HCT116 (cell line): ENCODE data around the gene MUC13. TPM values are rescaled to one million over a fixed set of nuclear protein-coding genes. Genes with fewer than 3 reads are reported as not detected.

Experiments used
- ATAC-seq: fragments of 200-7000 bp; cut with Tn5 transposase; 2 replicates; pipeline ENCODE4 v1.9.1; 2020; ENCODE audit warnings: mild to moderate bottlenecking, moderate library complexity
- BruUV-seq: library from RNA; stranded (reverse); fragments of 400-500 nt; replicated peaks from 2 replicates; lab custom pipeline; 2021; lab: Mats Ljungman, UMichigan
- CTCF ChIA-PET: fragments of 300-600 bp; sonication (Branson Sonifier 250); formaldehyde crosslinking; loops from one replicate; lab custom pipeline; 2021; ENCODE audit warnings: antibody characterized with exemption; lab: Charles Lee
- POLR2A ChIA-PET: fragments of 300-600, 350-600 bp; sonication (Branson Sonifier 250); formaldehyde crosslinking; loops from one replicate; lab custom pipeline; 2021; ENCODE audit warnings: antibody characterized with exemption; lab: Charles Lee
- RAD21 ChIA-PET, 2 experiments: fragments of 300-600 bp; sonication (Branson Sonifier 250); formaldehyde crosslinking; loops; one replicate each; lab custom pipeline; 2023; ENCODE audit warnings: low total read pairs in 2 of 2; ENCODE audit not compliant: uncharacterized antibody in 2 of 2, unreplicated experiment in 2 of 2, low non-redundant PET in 1 of 2; lab: Charles Lee
- DNase-seq: peaks from one replicate; pipeline ENCODE4 v3.0.0-alpha.2; 2010; ENCODE audit warnings: low read depth, low spot score
- H2AFZ ChIP-seq: fragments of 200-600 bp; shearing (Covaris generic), sonication (generic); 2 replicates; pipeline ENCODE4 v1.6.1; 2017; ENCODE audit warnings: low read depth, mixed run types, mixed read lengths, antibody characterized with exemption, low read length; ENCODE audit not compliant: poor library complexity, severe bottlenecking
- H3K27ac ChIP-seq: 2 replicates; pipeline ENCODE4 v1.5.1; 2012; ENCODE audit warnings: low read depth, low read length
- H3K27me3 ChIP-seq: fragments of 200-600 bp; sonication (generic); 2 replicates; pipeline ENCODE4 v1.6.1; 2016; ENCODE audit warnings: mixed run types, low read length, mixed read lengths; ENCODE audit not compliant: insufficient read depth
- H3K36me3 ChIP-seq, 2 experiments: fragments of 200-500 bp in 1 of 2; fragments of 200-600 bp in 1 of 2; sonication (Bioruptor generic) in 1 of 2; sonication (generic) in 1 of 2; 2 replicates each; pipeline versions ENCODE4 v1.5.1 to v1.6.1; 2014 to 2016; ENCODE audit warnings: low read length in 2 of 2, inconsistent platforms in 1 of 2, mixed read lengths in 1 of 2, mixed run types in 1 of 2; ENCODE audit not compliant: insufficient read depth in 2 of 2, control insufficient read depth in 1 of 2
- H3K4me1 ChIP-seq, 2 experiments: fragments of 200-600 bp in 1 of 2; sonication (generic) in 1 of 2; 2 replicates each; pipeline versions ENCODE4 v1.5.1 to v1.6.1; 2012 to 2017; ENCODE audit warnings: low read length in 2 of 2, inconsistent platforms in 1 of 2, mild to moderate bottlenecking in 1 of 2, mixed read lengths in 1 of 2, mixed run types in 1 of 2, moderate library complexity in 1 of 2; ENCODE audit not compliant: insufficient read depth in 2 of 2, control insufficient read depth in 1 of 2
- H3K4me2 ChIP-seq: fragments of 200-600 bp; sonication (generic); 2 replicates; pipeline ENCODE4 v1.6.1; 2017; ENCODE audit warnings: mixed run types, low read length, mixed read lengths
- H3K4me3 ChIP-seq, 2 experiments: fragments of 200-600 bp in 1 of 2; sonication (generic) in 1 of 2; replicated peaks in 1 of 2; 2 replicates each; pipeline ENCODE4 v1.5.1; 2011 to 2016; ENCODE audit warnings: low read length in 2 of 2, control low read depth in 1 of 2, low read depth in 1 of 2, mild to moderate bottlenecking in 1 of 2, mixed read lengths in 1 of 2, mixed run types in 1 of 2
- H3K79me2 ChIP-seq: fragments of 200-600 bp; sonication (generic); 2 replicates; pipeline ENCODE4 v1.6.1; 2017; ENCODE audit warnings: mild to moderate bottlenecking, mixed run types, low read length, moderate library complexity, mixed read lengths; ENCODE audit not compliant: insufficient read depth
- H3K9ac ChIP-seq: fragments of 200-600 bp; sonication (generic); 2 replicates; pipeline ENCODE4 v1.6.1; 2016; ENCODE audit warnings: low read length, mixed read lengths
- H3K9me2 ChIP-seq: fragments of 200-600 bp; sonication (generic), shearing (Covaris generic); 2 replicates; pipeline ENCODE4 v1.6.1; 2017; ENCODE audit warnings: mixed run types, mild to moderate bottlenecking, moderate library complexity; ENCODE audit not compliant: insufficient read depth
- H3K9me3 ChIP-seq, 2 experiments: fragments of 200-500 bp in 1 of 2; fragments of 200-600 bp in 1 of 2; sonication (Bioruptor generic) in 1 of 2; sonication (generic) in 1 of 2; 2 replicates each; pipeline ENCODE4 v1.6.1; 2014 to 2017; ENCODE audit warnings: low read length in 2 of 2, mixed read lengths in 2 of 2, inconsistent platforms in 1 of 2, low read depth in 1 of 2, mild to moderate bottlenecking in 1 of 2, mixed run types in 1 of 2, moderate library complexity in 1 of 2; ENCODE audit not compliant: control insufficient read depth in 1 of 2, insufficient read depth in 1 of 2
- H4K20me1 ChIP-seq: fragments of 200-600 bp; sonication (generic), shearing (Covaris generic); 2 replicates; pipeline ENCODE4 v1.6.1; 2017; ENCODE audit warnings: mixed run types, mild to moderate bottlenecking, moderate library complexity; ENCODE audit not compliant: insufficient read depth
- CBX3 ChIP-seq: IDR thresholded peaks from 2 replicates; pipeline ENCODE4 v1.6.1; 2012; ENCODE audit warnings: low read depth
- CEBPB ChIP-seq: IDR thresholded peaks from 2 replicates; pipeline ENCODE4 v1.6.1; 2012; ENCODE audit warnings: low read depth
- ELF1 ChIP-seq: IDR thresholded peaks from 2 replicates; pipeline ENCODE4 v1.6.1; 2012; ENCODE audit warnings: low read depth, borderline replicate concordance
- EZH2 ChIP-seq: fragments of 200-600 bp; sonication (generic); IDR thresholded peaks from 2 replicates; pipeline ENCODE4 v1.6.1; 2017; ENCODE audit warnings: antibody characterized with exemption, mixed run types
- EZH2phosphoT487 ChIP-seq: fragments of 200-600 bp; IDR thresholded peaks from 2 replicates; pipeline ENCODE4 v1.6.1; 2018; ENCODE audit warnings: antibody characterized with exemption, borderline replicate concordance
- FOSL1 ChIP-seq: IDR thresholded peaks from 2 replicates; pipeline ENCODE4 v1.6.1; 2012; ENCODE audit warnings: low read depth
- JUND ChIP-seq: IDR thresholded peaks from 2 replicates; pipeline ENCODE4 v1.6.1; 2012
- POLR2A ChIP-seq: IDR thresholded peaks from 2 replicates; pipeline ENCODE4 v1.7.0; 2011; ENCODE audit warnings: borderline replicate concordance; ENCODE audit not compliant: insufficient read depth, insufficient read length; ENCODE audit errors: extremely low read depth
- POLR2AphosphoS5 ChIP-seq: IDR thresholded peaks from 2 replicates; pipeline ENCODE4 v1.6.1; 2011; ENCODE audit warnings: mild to moderate bottlenecking, low read depth, low read length, moderate library complexity
- RAD21 ChIP-seq: IDR thresholded peaks from 2 replicates; pipeline ENCODE4 v1.6.1; 2012; ENCODE audit warnings: low read depth, mild to moderate bottlenecking
- SIN3A ChIP-seq: IDR thresholded peaks from 2 replicates; pipeline ENCODE4 v1.6.1; 2012; ENCODE audit warnings: low read depth
- SP1 ChIP-seq: IDR thresholded peaks from 2 replicates; pipeline ENCODE4 v1.6.1; 2012; ENCODE audit warnings: low read depth
- SRF ChIP-seq: IDR thresholded peaks from 2 replicates; pipeline ENCODE4 v1.6.1; 2012; ENCODE audit warnings: low read depth
- YY1 ChIP-seq: IDR thresholded peaks from 2 replicates; pipeline ENCODE4 v1.6.1; 2011; ENCODE audit warnings: low read length, low read depth, moderate library complexity, mild to moderate bottlenecking; ENCODE audit not compliant: insufficient replicate concordance; ENCODE audit errors: extremely low read depth
- ZFX ChIP-seq: fragments of 450-650 bp; IDR thresholded peaks from 2 replicates; pipeline ENCODE4 v1.6.1; 2017
- ZNF274 ChIP-seq: fragments of 200-500 bp; sonication (Bioruptor generic); IDR thresholded peaks from 2 replicates; pipeline ENCODE4 v1.6.1; 2014; ENCODE audit warnings: mild to moderate bottlenecking, low read depth, low read length, inconsistent platforms
- intact Hi-C: fragments of 100-400 bp; cut with micrococcal nuclease; formaldehyde crosslinking; loops from 2 replicates; pipeline ENCODE4 v1.10.0; 2022
- total RNA-seq: library from RNA; stranded (reverse); gene quantifications from one replicate; pipeline ENCODE4 v1.2.1, GENCODE V29; 2021; ENCODE audit not compliant: unreplicated experiment
- TF ChIP-seq, protein P1 (sequence below): IDR thresholded peaks from 2 replicates; pipeline ENCODE4 v1.6.1; 2012
- TF ChIP-seq, protein P2 (sequence below), 3 experiments: fragments of 200-600 bp in 1 of 3; sonication (generic) in 1 of 3; IDR thresholded peaks in 2 of 3; conservative IDR thresholded peaks in 1 of 3; 2 replicates each; pipeline ENCODE4 v1.5.1; 2012 to 2017; ENCODE audit warnings: low read depth in 2 of 3, low read length in 2 of 3, antibody characterized with exemption in 1 of 3, borderline replicate concordance in 1 of 3, control low read depth in 1 of 3, mild to moderate bottlenecking in 1 of 3, mixed read lengths in 1 of 3, mixed run types in 1 of 3, moderate library complexity in 1 of 3; ENCODE audit not compliant: insufficient read depth in 1 of 3
- TF ChIP-seq, protein P3 (sequence below): IDR thresholded peaks from 2 replicates; pipeline ENCODE4 v1.6.1; 2011; ENCODE audit warnings: mild to moderate bottlenecking, low read length, moderate library complexity; ENCODE audit not compliant: insufficient replicate concordance; ENCODE audit errors: extremely low read depth
- TF ChIP-seq, protein P4 (sequence below): IDR thresholded peaks from 2 replicates; pipeline ENCODE4 v1.6.1; 2012; ENCODE audit warnings: low read depth

MUC13 gene
- total RNA-seq, 1 experiment from 2014 or later = 0.44 TPM

DNA sequence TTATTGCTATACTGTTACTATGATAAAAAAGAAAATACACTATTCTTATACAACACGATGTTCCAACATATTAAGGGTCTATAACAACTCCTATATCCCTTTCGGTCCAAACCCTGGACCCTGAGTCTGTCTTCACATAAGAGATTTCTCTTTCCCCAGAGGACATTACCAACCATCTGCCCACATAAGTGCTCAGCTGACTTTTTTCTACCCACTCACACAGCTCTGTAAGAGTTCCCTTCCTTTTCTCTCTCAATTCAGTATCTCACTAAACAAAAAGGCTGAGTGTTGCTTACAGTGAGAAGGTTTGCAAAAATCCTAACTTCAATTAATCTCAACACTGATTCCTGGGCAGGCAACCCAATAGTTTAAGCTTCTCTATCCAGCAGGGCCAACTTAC is 77.9 kb downstream of the MUC13 start:
- TF ChIP-seq CBX3 (no peak), EZH2 (no peak), FOSL1 (no peak), POLR2AphosphoS5 (no peak), JUND (no peak), ZFX (no peak), RAD21 (no peak), ZNF274 (no peak), CEBPB (no peak), SP1 (no peak), YY1 (no peak), ELF1 (no peak), POLR2A (no peak), EZH2phosphoT487 (no peak), SRF (no peak), SIN3A (no peak)
- TF ChIP-seq, protein P1, sequence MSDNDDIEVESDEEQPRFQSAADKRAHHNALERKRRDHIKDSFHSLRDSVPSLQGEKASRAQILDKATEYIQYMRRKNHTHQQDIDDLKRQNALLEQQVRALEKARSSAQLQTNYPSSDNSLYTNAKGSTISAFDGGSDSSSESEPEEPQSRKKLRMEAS = no peak
- TF ChIP-seq, protein P2, sequence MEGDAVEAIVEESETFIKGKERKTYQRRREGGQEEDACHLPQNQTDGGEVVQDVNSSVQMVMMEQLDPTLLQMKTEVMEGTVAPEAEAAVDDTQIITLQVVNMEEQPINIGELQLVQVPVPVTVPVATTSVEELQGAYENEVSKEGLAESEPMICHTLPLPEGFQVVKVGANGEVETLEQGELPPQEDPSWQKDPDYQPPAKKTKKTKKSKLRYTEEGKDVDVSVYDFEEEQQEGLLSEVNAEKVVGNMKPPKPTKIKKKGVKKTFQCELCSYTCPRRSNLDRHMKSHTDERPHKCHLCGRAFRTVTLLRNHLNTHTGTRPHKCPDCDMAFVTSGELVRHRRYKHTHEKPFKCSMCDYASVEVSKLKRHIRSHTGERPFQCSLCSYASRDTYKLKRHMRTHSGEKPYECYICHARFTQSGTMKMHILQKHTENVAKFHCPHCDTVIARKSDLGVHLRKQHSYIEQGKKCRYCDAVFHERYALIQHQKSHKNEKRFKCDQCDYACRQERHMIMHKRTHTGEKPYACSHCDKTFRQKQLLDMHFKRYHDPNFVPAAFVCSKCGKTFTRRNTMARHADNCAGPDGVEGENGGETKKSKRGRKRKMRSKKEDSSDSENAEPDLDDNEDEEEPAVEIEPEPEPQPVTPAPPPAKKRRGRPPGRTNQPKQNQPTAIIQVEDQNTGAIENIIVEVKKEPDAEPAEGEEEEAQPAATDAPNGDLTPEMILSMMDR (IDR thresholded peaks at IDR 0.05 in 2 of 3, conservative IDR thresholded peaks at IDR 0.05 in 1 of 3; ENCODE audit: borderline replicate concordance in 1 of 3, insufficient read depth in 1 of 3, low read depth in 2 of 3, low read length in 2 of 3) = no peak
- TF ChIP-seq, protein P3, sequence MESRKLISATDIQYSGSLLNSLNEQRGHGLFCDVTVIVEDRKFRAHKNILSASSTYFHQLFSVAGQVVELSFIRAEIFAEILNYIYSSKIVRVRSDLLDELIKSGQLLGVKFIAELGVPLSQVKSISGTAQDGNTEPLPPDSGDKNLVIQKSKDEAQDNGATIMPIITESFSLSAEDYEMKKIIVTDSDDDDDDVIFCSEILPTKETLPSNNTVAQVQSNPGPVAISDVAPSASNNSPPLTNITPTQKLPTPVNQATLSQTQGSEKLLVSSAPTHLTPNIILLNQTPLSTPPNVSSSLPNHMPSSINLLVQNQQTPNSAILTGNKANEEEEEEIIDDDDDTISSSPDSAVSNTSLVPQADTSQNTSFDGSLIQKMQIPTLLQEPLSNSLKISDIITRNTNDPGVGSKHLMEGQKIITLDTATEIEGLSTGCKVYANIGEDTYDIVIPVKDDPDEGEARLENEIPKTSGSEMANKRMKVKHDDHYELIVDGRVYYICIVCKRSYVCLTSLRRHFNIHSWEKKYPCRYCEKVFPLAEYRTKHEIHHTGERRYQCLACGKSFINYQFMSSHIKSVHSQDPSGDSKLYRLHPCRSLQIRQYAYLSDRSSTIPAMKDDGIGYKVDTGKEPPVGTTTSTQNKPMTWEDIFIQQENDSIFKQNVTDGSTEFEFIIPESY = no peak
- TF ChIP-seq, protein P4, sequence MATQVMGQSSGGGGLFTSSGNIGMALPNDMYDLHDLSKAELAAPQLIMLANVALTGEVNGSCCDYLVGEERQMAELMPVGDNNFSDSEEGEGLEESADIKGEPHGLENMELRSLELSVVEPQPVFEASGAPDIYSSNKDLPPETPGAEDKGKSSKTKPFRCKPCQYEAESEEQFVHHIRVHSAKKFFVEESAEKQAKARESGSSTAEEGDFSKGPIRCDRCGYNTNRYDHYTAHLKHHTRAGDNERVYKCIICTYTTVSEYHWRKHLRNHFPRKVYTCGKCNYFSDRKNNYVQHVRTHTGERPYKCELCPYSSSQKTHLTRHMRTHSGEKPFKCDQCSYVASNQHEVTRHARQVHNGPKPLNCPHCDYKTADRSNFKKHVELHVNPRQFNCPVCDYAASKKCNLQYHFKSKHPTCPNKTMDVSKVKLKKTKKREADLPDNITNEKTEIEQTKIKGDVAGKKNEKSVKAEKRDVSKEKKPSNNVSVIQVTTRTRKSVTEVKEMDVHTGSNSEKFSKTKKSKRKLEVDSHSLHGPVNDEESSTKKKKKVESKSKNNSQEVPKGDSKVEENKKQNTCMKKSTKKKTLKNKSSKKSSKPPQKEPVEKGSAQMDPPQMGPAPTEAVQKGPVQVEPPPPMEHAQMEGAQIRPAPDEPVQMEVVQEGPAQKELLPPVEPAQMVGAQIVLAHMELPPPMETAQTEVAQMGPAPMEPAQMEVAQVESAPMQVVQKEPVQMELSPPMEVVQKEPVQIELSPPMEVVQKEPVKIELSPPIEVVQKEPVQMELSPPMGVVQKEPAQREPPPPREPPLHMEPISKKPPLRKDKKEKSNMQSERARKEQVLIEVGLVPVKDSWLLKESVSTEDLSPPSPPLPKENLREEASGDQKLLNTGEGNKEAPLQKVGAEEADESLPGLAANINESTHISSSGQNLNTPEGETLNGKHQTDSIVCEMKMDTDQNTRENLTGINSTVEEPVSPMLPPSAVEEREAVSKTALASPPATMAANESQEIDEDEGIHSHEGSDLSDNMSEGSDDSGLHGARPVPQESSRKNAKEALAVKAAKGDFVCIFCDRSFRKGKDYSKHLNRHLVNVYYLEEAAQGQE = no peak
- Histone ChIP-seq H3K27me3 (no peaks in the 10 kb centered on the region), H3K4me3 (no peak overlapping the region), H3K36me3 (0 out of 4 replicates have a peak, but pooled peaks cover 0 to 3% of the 10 kb centered on the region in 2 experiments), H3K9me2 (no peaks in the 10 kb centered on the region), H3K4me2 (no peak overlapping the region), H3K9me3 (no peaks in the 10 kb centered on the region), H3K9ac (no peak overlapping the region), H3K4me1 (peaks cover 16 to 31% of the 10 kb centered on the region in 2 experiments), H3K27ac (no peak overlapping the region), H3K79me2 (no peaks in the 10 kb centered on the region; the same call in 1 of the 2 replicates), H4K20me1 (no peaks in the 10 kb centered on the region), H2AFZ (no peak overlapping the region)
- ChIA-PET POLR2A (no interaction called here), RAD21 (no interaction called here), CTCF (no interaction called here)
- BruUV-seq = no TSS peak
- ATAC-seq (no peak), DNase-seq (no peak)
- intact Hi-C loops = no loop called here
